Measurements from ENCODE around the gene CFAP126. TPM values are rescaled to one million over a fixed set of nuclear protein-coding genes. Genes with fewer than 3 reads are reported as not detected.

The CFAP126 gene
- total RNA-seq, 1 experiment from 2014 or later, result not detected

GRCh38 chr1:161342821-161343220 lies 24.9 kb downstream of the CFAP126 start:
- no peak for DNase-seq
- TF ChIP-seq, protein P1, sequence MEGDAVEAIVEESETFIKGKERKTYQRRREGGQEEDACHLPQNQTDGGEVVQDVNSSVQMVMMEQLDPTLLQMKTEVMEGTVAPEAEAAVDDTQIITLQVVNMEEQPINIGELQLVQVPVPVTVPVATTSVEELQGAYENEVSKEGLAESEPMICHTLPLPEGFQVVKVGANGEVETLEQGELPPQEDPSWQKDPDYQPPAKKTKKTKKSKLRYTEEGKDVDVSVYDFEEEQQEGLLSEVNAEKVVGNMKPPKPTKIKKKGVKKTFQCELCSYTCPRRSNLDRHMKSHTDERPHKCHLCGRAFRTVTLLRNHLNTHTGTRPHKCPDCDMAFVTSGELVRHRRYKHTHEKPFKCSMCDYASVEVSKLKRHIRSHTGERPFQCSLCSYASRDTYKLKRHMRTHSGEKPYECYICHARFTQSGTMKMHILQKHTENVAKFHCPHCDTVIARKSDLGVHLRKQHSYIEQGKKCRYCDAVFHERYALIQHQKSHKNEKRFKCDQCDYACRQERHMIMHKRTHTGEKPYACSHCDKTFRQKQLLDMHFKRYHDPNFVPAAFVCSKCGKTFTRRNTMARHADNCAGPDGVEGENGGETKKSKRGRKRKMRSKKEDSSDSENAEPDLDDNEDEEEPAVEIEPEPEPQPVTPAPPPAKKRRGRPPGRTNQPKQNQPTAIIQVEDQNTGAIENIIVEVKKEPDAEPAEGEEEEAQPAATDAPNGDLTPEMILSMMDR (IDR thresholded peaks at IDR 0.05; ENCODE audit: unreplicated experiment), result no peak
- Mint-ChIP-seq H3K36me3 (ENCODE audit: insufficient read depth, unreplicated experiment) (peaks cover 35% of the 10 kb centered on the region), H3K4me1 (ENCODE audit: low read depth, unreplicated experiment) (no peaks in the 10 kb centered on the region), H3K27ac (ENCODE audit: unreplicated experiment) (no peak overlapping the region), H3K4me3 (ENCODE audit: low read depth, unreplicated experiment) (no peak overlapping the region), H3K27me3 (ENCODE audit: unreplicated experiment) (no peaks in the 10 kb centered on the region), H3K9me3 (ENCODE audit: low read depth, unreplicated experiment) (no peaks in the 10 kb centered on the region)
- no TSS peak for BruUV-seq (replicated peaks)
- CTCF ChIA-PET, result no interaction called here
- intact Hi-C loops (cut with micrococcal nuclease; ENCODE audit: unreplicated experiment), result no loop called here

GRCh38 chr1:161342177-161342576 lies 25.5 kb downstream of the CFAP126 start:
- no TSS peak for BruUV-seq (replicated peaks)
- H3K27ac Mint-ChIP-seq (ENCODE audit: unreplicated experiment), result no peak overlapping the region
- H3K4me3 Mint-ChIP-seq (ENCODE audit: low read depth, unreplicated experiment), result no peak overlapping the region
- CTCF ChIA-PET, result interaction anchor here (0.6 kb wide), 1 partner anchor 611 kb away, joined by 6 read pairs; no protein-coding TSS in a partner anchor
- H3K9me3 Mint-ChIP-seq (ENCODE audit: low read depth, unreplicated experiment), result no peaks in the 10 kb centered on the region
- H3K27me3 Mint-ChIP-seq (ENCODE audit: unreplicated experiment), result no peaks in the 10 kb centered on the region
- intact Hi-C loops (cut with micrococcal nuclease; ENCODE audit: unreplicated experiment), result no loop called here
- no peak for DNase-seq
- no peaks in the 10 kb centered on the region for H3K4me1 Mint-ChIP-seq (ENCODE audit: low read depth, unreplicated experiment)
- peaks cover 35% of the 10 kb centered on the region for H3K36me3 Mint-ChIP-seq (ENCODE audit: insufficient read depth, unreplicated experiment)
- TF ChIP-seq, protein P1 (IDR thresholded peaks at IDR 0.05; ENCODE audit: unreplicated experiment), result no peak

- no peaks in the 10 kb centered on the region for H3K9me3 Mint-ChIP-seq (ENCODE audit: low read depth, unreplicated experiment)
- no peak overlapping the region for H3K27ac Mint-ChIP-seq (ENCODE audit: unreplicated experiment)
- no peaks in the 10 kb centered on the region for H3K27me3 Mint-ChIP-seq (ENCODE audit: unreplicated experiment)
- CTCF ChIA-PET, result interaction anchor here (0.5 to 0.7 kb wide), 2 partner anchors 22 to 198 kb away, joined by 3 read pairs; no protein-coding TSS in a partner anchor
- TF ChIP-seq, protein P1 (IDR thresholded peaks at IDR 0.05; ENCODE audit: unreplicated experiment), result no peak
- peaks cover 58% of the 10 kb centered on the region for H3K36me3 Mint-ChIP-seq (ENCODE audit: insufficient read depth, unreplicated experiment)
- H3K4me3 Mint-ChIP-seq (ENCODE audit: low read depth, unreplicated experiment), result no peak overlapping the region
- no peaks in the 10 kb centered on the region for H3K4me1 Mint-ChIP-seq (ENCODE audit: low read depth, unreplicated experiment)
- intact Hi-C loops (cut with micrococcal nuclease; ENCODE audit: unreplicated experiment), result no loop called here
- DNase-seq, result no peak
- BruUV-seq (replicated peaks), result no TSS peak
Observed at GRCh38 chr1:161335796-161336195, 31.9 kb downstream of the CFAP126 start.

GRCh38 chr1:161333166-161333565 lies 34.5 kb downstream of the CFAP126 start:
- H3K4me1 Mint-ChIP-seq (ENCODE audit: low read depth, unreplicated experiment), result no peaks in the 10 kb centered on the region
- TF ChIP-seq, protein P1 (IDR thresholded peaks at IDR 0.05; ENCODE audit: unreplicated experiment), result no peak
- H3K36me3 Mint-ChIP-seq (ENCODE audit: insufficient read depth, unreplicated experiment), result peaks cover 54% of the 10 kb centered on the region
- CTCF ChIA-PET, result no interaction called here
- no TSS peak for BruUV-seq (replicated peaks)
- intact Hi-C loops (cut with micrococcal nuclease; ENCODE audit: unreplicated experiment), result no loop called here
- no peaks in the 10 kb centered on the region for H3K9me3 Mint-ChIP-seq (ENCODE audit: low read depth, unreplicated experiment)
- H3K4me3 Mint-ChIP-seq (ENCODE audit: low read depth, unreplicated experiment), result no peak overlapping the region
- H3K27me3 Mint-ChIP-seq (ENCODE audit: unreplicated experiment), result no peaks in the 10 kb centered on the region
- no peak for DNase-seq
- no peak overlapping the region for H3K27ac Mint-ChIP-seq (ENCODE audit: unreplicated experiment)

Data from Calu3 (cell line).